ENCODE results near the gene ZCWPW2. TPM values are rescaled to one million over a fixed set of nuclear protein-coding genes. Genes with fewer than 3 reads are reported as not detected.

The ZCWPW2 gene
- polyA plus RNA-seq, 2 of the 4 experiments (the other 2 are of a cell fraction), result 0.06 to 0.34 TPM

DNA sequence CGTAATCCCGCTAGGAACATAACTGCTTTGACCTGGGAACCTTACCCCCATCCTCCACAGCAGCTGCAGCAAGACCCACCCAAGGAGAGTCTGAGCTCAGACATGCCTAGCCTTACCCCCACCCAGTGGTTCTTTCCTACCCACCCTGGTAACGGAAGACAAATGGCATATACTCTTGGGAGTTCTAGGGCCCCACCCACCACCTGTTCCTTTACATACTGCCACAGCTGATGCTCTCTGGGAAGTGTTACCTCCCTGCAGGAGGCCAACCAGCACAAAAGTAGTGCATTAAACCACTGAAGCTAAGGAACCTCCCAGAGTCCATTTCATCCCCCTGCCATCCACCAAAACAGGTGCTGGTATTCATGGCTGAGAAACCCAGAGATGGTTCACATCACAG is 50.7 kb downstream of the ZCWPW2 start:
- no peaks in the 10 kb centered on the region for H3K4me1 ChIP-seq
- H3K9me3 ChIP-seq, result peaks cover 8% of the 10 kb centered on the region; the same call in 1 of the 3 replicates
- DNase-seq (ENCODE audit: low read depth in 1 of 2, low spot score in 1 of 2) (no peak), FAIRE-seq (no peak), ATAC-seq (no peak)
- no peak overlapping the region for H3K4me3 ChIP-seq
- 8% methylated on average over 2 of the region's 3 CpGs for WGBS (ENCODE audit: missing lambda C conversion rate)
- POLR2A ChIA-PET, result no interaction called here
- CTCF ChIA-PET, result no interaction called here
- H3K4me2 ChIP-seq, result no peak overlapping the region
- TF ChIP-seq TP53 (CRISPR knock-in tag; IDR thresholded peaks at IDR 0.05), result no peak
- no peak for TF ChIP-seq ZC3H11A (IDR thresholded peaks at IDR 0.05)
- TF ChIP-seq PHF8 (IDR thresholded peaks at IDR 0.05; ENCODE audit: borderline replicate concordance, low read depth), result no peak
- TF ChIP-seq JUNB (IDR thresholded peaks at IDR 0.05), result no peak
- no peak for TF ChIP-seq KDM1A (IDR thresholded peaks at IDR 0.05; ENCODE audit: low read depth)
- TF ChIP-seq HEYL (CRISPR knock-in tag; IDR thresholded peaks at IDR 0.05), result no peak
- TF ChIP-seq ZFP36 (IDR thresholded peaks at IDR 0.05; ENCODE audit: borderline replicate concordance, partially characterized antibody), result no peak
- no peak for TF ChIP-seq ZSCAN20 (CRISPR knock-in tag; IDR thresholded peaks at IDR 0.05)
- no peak for TF ChIP-seq CHD4 (IDR thresholded peaks at IDR 0.05; ENCODE audit: borderline replicate concordance)
- H3K27ac ChIP-seq, result no peak overlapping the region

- Histone ChIP-seq H3K4me1 (no peaks in the 10 kb centered on the region), H3K9me3 (no peaks in the 10 kb centered on the region), H3K4me2 (no peak overlapping the region), H3K27ac (no peak overlapping the region), H3K4me3 (no peak overlapping the region)
- DNase-seq (ENCODE audit: low read depth in 1 of 2, low spot score in 1 of 2), result no peak
- POLR2A ChIA-PET, result no interaction called here
- 3% methylated on average over 1 of the region's 1 CpG for WGBS (ENCODE audit: missing lambda C conversion rate)
- ATAC-seq, result no peak
- no peak for TF ChIP-seq CHD2 (IDR thresholded peaks at IDR 0.05; ENCODE audit: low read length, partially characterized antibody)
- no peak for TF ChIP-seq JUNB (IDR thresholded peaks at IDR 0.05)
- TF ChIP-seq HOXA7 (CRISPR knock-in tag; IDR thresholded peaks at IDR 0.05), result no peak
- no peak for TF ChIP-seq FOXS1 (CRISPR knock-in tag; IDR thresholded peaks at IDR 0.05)
- no peak for TF ChIP-seq ATOH8 (CRISPR knock-in tag; IDR thresholded peaks at IDR 0.05; ENCODE audit: low read depth)
- TF ChIP-seq MAFK (IDR thresholded peaks at IDR 0.05; ENCODE audit: partially characterized antibody), result no peak
- no peak for TF ChIP-seq CHD4 (IDR thresholded peaks at IDR 0.05; ENCODE audit: borderline replicate concordance)
- TF ChIP-seq RAD21 (conservative IDR thresholded peaks at IDR 0.05 in 1 of 2, IDR thresholded peaks at IDR 0.05 in 1 of 2), result no peak
- TF ChIP-seq, protein P1, sequence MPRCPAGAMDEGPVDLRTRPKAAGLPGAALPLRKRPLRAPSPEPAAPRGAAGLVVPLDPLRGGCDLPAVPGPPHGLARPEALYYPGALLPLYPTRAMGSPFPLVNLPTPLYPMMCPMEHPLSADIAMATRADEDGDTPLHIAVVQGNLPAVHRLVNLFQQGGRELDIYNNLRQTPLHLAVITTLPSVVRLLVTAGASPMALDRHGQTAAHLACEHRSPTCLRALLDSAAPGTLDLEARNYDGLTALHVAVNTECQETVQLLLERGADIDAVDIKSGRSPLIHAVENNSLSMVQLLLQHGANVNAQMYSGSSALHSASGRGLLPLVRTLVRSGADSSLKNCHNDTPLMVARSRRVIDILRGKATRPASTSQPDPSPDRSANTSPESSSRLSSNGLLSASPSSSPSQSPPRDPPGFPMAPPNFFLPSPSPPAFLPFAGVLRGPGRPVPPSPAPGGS (IDR thresholded peaks at IDR 0.05), result no peak
- no peak for TF ChIP-seq CTCF (IDR thresholded peaks at IDR 0.05)
- TF ChIP-seq BHLHE40 (IDR thresholded peaks at IDR 0.05; ENCODE audit: low read depth, low read length), result no peak
- no peak for TF ChIP-seq HOXB13 (CRISPR knock-in tag; IDR thresholded peaks at IDR 0.05; ENCODE audit: low read depth)
- TF ChIP-seq TFCP2L1 (CRISPR knock-in tag; IDR thresholded peaks at IDR 0.05), result no peak
- no peak for TF ChIP-seq HDAC2 (IDR thresholded peaks at IDR 0.05)
- TF ChIP-seq RNF2 (IDR thresholded peaks at IDR 0.05; ENCODE audit: borderline replicate concordance, low read depth), result no peak
- TF ChIP-seq POLR2A (IDR thresholded peaks at IDR 0.05; ENCODE audit: low read length), result no peak
- TF ChIP-seq JUN (IDR thresholded peaks at IDR 0.05), result no peak
- TF ChIP-seq, protein P2, sequence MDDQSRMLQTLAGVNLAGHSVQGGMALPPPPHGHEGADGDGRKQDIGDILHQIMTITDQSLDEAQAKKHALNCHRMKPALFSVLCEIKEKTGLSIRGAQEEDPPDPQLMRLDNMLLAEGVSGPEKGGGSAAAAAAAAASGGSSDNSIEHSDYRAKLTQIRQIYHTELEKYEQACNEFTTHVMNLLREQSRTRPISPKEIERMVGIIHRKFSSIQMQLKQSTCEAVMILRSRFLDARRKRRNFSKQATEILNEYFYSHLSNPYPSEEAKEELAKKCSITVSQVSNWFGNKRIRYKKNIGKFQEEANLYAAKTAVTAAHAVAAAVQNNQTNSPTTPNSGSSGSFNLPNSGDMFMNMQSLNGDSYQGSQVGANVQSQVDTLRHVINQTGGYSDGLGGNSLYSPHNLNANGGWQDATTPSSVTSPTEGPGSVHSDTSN (IDR thresholded peaks at IDR 0.05), result no peak
- TF ChIP-seq NPAS2 (CRISPR knock-in tag; IDR thresholded peaks at IDR 0.05; ENCODE audit: borderline replicate concordance), result no peak
- no peak for TF ChIP-seq NR3C1 (IDR thresholded peaks at IDR 0.05)
- FAIRE-seq, result no peak
- CTCF ChIA-PET, result no interaction called here
These were observed 57.7 kb downstream of the ZCWPW2 start for GRCh38 chr3:28406241-28406640.

Data from A549 (cell line).